Measurements from ENCODE around the gene RPS15.

DNA sequence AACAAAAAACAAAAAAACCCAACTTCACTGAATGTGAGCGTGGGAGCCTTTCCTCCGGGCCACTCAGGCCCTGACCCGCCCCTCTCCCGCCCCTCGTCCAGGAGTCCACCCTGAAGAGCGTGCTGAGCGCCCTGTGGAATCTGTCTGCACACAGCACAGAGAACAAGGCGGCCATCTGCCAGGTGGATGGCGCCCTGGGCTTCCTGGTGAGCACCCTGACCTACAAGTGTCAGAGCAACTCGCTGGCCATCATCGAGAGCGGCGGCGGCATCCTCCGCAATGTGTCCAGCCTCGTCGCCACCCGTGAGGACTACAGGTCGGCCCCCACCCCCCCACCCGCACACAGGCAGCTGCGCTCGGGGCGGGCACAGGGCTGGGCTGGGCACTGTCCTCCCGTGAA is 23.7 kb downstream of the RPS15 start:
- no peak for TF ChIP-seq POLR2AphosphoS5 (IDR thresholded peaks at IDR 0.05; ENCODE audit: insufficient read depth in 1 of 2, low read depth in 1 of 2)
- TF ChIP-seq, protein P1, sequence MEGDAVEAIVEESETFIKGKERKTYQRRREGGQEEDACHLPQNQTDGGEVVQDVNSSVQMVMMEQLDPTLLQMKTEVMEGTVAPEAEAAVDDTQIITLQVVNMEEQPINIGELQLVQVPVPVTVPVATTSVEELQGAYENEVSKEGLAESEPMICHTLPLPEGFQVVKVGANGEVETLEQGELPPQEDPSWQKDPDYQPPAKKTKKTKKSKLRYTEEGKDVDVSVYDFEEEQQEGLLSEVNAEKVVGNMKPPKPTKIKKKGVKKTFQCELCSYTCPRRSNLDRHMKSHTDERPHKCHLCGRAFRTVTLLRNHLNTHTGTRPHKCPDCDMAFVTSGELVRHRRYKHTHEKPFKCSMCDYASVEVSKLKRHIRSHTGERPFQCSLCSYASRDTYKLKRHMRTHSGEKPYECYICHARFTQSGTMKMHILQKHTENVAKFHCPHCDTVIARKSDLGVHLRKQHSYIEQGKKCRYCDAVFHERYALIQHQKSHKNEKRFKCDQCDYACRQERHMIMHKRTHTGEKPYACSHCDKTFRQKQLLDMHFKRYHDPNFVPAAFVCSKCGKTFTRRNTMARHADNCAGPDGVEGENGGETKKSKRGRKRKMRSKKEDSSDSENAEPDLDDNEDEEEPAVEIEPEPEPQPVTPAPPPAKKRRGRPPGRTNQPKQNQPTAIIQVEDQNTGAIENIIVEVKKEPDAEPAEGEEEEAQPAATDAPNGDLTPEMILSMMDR (IDR thresholded peaks at IDR 0.05), result no peak
